Neural crest cell (in vitro differentiated cells): ENCODE results near the gene VENTX. TPM values are rescaled to one million over a fixed set of nuclear protein-coding genes. Genes with fewer than 3 reads are reported as not detected.

Experiments used
- DNase-seq: peaks from one replicate; pipeline ENCODE4 v3.0.0; 2021; ENCODE audit warnings: low read depth, mixed read lengths, low spot score
- H3K27ac Mint-ChIP-seq: one replicate; pipeline ENCODE4 v1.8.0; 2021; ENCODE audit warnings: mild to moderate bottlenecking, mixed read lengths; ENCODE audit not compliant: unreplicated experiment
- H3K27me3 Mint-ChIP-seq: 2 replicates; pipeline ENCODE4 v1.8.0; 2021; ENCODE audit warnings: low read depth, mild to moderate bottlenecking, mixed read lengths
- H3K36me3 Mint-ChIP-seq: 2 replicates; pipeline ENCODE4 v1.8.0; 2021; ENCODE audit warnings: low read depth, mild to moderate bottlenecking, mixed read lengths
- H3K4me1 Mint-ChIP-seq: 2 replicates; pipeline ENCODE4 v1.8.0; 2021; ENCODE audit warnings: mixed read lengths
- H3K4me3 Mint-ChIP-seq: one replicate; pipeline ENCODE4 v1.8.0; 2021; ENCODE audit warnings: mild to moderate bottlenecking, mixed read lengths
- H3K9me3 Mint-ChIP-seq: 2 replicates; pipeline ENCODE4 v1.8.0; 2021; ENCODE audit warnings: mixed read lengths
- long read RNA-seq: library from polyadenylated mRNA; unstranded; transcript quantifications from one replicate; pipeline ENCODE4 v2.0.0, GENCODE V29; 2020
- total RNA-seq: library from RNA; stranded (reverse); gene quantifications from 2 replicates; pipeline ENCODE4 v1.2.1, GENCODE V29; 2021
- TF ChIP-seq, protein P1 (sequence below): fragments of 200-600 bp; sonication (generic); conservative IDR thresholded peaks from 2 replicates; pipeline ENCODE4 v1.5.0; 2021; ENCODE audit warnings: antibody characterized with exemption, mild to moderate bottlenecking

The VENTX gene, protein sequence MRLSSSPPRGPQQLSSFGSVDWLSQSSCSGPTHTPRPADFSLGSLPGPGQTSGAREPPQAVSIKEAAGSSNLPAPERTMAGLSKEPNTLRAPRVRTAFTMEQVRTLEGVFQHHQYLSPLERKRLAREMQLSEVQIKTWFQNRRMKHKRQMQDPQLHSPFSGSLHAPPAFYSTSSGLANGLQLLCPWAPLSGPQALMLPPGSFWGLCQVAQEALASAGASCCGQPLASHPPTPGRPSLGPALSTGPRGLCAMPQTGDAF
- not detected in 2 replicates for total RNA-seq
- long read RNA-seq = 0 reads

- Mint-ChIP-seq H3K36me3 (no peaks in the 10 kb centered on the region), H3K4me1 (no peaks in the 10 kb centered on the region), H3K9me3 (no peaks in the 10 kb centered on the region), H3K27ac (no peak within 1 kb of the TSS), H3K4me3 (no peak within 1 kb of the TSS), H3K27me3 (peaks cover 83% of the 10 kb centered on the region)
- no peak for DNase-seq
- TF ChIP-seq, protein P1, sequence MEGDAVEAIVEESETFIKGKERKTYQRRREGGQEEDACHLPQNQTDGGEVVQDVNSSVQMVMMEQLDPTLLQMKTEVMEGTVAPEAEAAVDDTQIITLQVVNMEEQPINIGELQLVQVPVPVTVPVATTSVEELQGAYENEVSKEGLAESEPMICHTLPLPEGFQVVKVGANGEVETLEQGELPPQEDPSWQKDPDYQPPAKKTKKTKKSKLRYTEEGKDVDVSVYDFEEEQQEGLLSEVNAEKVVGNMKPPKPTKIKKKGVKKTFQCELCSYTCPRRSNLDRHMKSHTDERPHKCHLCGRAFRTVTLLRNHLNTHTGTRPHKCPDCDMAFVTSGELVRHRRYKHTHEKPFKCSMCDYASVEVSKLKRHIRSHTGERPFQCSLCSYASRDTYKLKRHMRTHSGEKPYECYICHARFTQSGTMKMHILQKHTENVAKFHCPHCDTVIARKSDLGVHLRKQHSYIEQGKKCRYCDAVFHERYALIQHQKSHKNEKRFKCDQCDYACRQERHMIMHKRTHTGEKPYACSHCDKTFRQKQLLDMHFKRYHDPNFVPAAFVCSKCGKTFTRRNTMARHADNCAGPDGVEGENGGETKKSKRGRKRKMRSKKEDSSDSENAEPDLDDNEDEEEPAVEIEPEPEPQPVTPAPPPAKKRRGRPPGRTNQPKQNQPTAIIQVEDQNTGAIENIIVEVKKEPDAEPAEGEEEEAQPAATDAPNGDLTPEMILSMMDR = no peak
Observed at GRCh38 chr10:133237588-133238465, at the start of gene VENTX. Gene VENTX (plus strand): TSS chr10:133237855. CDS start chr10:133237915, 60 bp downstream.

DNA sequence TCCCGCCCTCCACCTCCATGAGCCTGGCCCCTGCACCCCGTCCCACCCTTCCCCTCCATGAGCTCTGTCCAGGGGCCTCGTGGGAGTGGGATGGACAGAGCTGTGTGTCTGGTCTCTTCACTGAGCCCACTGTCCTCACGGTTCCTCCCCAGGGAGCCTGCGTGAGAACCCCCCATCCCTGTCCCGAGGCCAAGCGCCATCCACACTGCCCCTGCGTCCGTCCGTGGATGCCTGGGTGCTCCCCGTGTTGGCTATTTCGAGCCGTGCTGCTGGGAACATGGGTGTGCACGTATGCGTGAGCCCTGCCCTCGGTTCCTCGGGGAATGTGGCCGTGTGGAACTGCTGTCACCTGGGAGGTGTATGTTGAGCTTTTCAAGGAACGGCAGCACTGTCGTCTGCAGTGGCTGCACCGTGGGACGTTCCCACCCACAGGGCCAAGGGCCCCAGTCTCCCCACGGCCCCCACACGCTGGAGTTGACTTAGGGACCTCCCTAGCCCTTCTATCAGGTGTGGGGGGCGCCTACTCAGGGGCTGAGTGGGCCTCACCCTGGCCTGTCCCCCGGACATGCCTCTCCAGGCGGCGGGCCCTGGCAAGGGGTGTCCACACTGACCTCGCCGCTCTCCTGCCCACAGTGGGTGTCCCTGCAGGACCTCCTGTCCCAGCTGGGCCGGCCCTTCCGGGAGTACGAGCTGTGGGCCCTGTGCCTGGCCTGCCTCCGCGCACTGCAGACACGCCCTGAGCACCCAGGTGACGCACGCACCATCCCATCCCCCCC is 49.6 kb upstream of the VENTX start:
- H3K36me3 Mint-ChIP-seq = peaks cover 8% of the 10 kb centered on the region
- peaks cover 4% of the 10 kb centered on the region for H3K4me1 Mint-ChIP-seq
- no peak overlapping the region for H3K27ac Mint-ChIP-seq
- H3K9me3 Mint-ChIP-seq = no peaks in the 10 kb centered on the region
- TF ChIP-seq, protein P1 = no peak
- peaks cover 8% of the 10 kb centered on the region for H3K27me3 Mint-ChIP-seq
- no peak for DNase-seq
- no peak overlapping the region for H3K4me3 Mint-ChIP-seq

GRCh38 chr10:133189256-133189655 is 48.4 kb upstream of the VENTX start:
- DNase-seq = no peak
- peaks cover 4% of the 10 kb centered on the region for H3K4me1 Mint-ChIP-seq
- TF ChIP-seq, protein P1 = no peak

GRCh38 chr10:133189726-133190125 is 47.9 kb upstream of the VENTX start:
- Mint-ChIP-seq H3K4me1 (peaks cover 4% of the 10 kb centered on the region), H3K9me3 (no peaks in the 10 kb centered on the region)
- TF ChIP-seq, protein P1 = no peak

More at GRCh38 chr10:133189256-133189655, 48.4 kb upstream of the VENTX start:
- Mint-ChIP-seq H3K27me3 (peaks cover 18% of the 10 kb centered on the region), H3K9me3 (no peaks in the 10 kb centered on the region), H3K36me3 (peaks cover 6% of the 10 kb centered on the region), H3K27ac (no peak overlapping the region), H3K4me3 (no peak overlapping the region)

GRCh38 chr10:133190225-133190624 is 47.4 kb upstream of the VENTX start:
- no peaks in the 10 kb centered on the region for H3K9me3 Mint-ChIP-seq
- H3K36me3 Mint-ChIP-seq = peaks cover 7% of the 10 kb centered on the region
- DNase-seq = no peak
- peaks cover 4% of the 10 kb centered on the region for H3K4me1 Mint-ChIP-seq
- H3K4me3 Mint-ChIP-seq = no peak overlapping the region
- peaks cover 25% of the 10 kb centered on the region for H3K27me3 Mint-ChIP-seq
- H3K27ac Mint-ChIP-seq = no peak overlapping the region
- TF ChIP-seq, protein P1 = no peak

More at GRCh38 chr10:133189726-133190125, 47.9 kb upstream of the VENTX start:
- H3K27me3 Mint-ChIP-seq = peaks cover 22% of the 10 kb centered on the region
- peaks cover 6% of the 10 kb centered on the region for H3K36me3 Mint-ChIP-seq
- H3K4me3 Mint-ChIP-seq = no peak overlapping the region
- H3K27ac Mint-ChIP-seq = no peak overlapping the region
- DNase-seq = no peak
